SK-N-DZ (cell line): ENCODE results near the gene ISG15.
"Not testable (repeated sequence)": the region's sequence is repeated elsewhere in the genome, so short reads cannot be mapped to it uniquely, and the experiment has no call there.

Source experiments
- DNase-seq: peaks from one replicate; pipeline ENCODE4 v3.0.0-alpha.2; 2015; ENCODE audit warnings: low spot score

Gene ISG15

GRCh38 chr1:1011396-1011949, 1.8 kb upstream of the ISG15 start:
- DNase-seq: no peak

GRCh38 chr1:1012736-1013104, 577 bp upstream of the ISG15 start:
- DNase-seq: not testable (repeated sequence)

- peak; percentile 63 for DNase-seq
Measured at GRCh38 chr1:1013922-1014648, 788 bp downstream of the ISG15 start.

GRCh38 chr1:1014799-1015681, 1.7 kb downstream of the ISG15 start:
- peak; percentile 32 for DNase-seq

- DNase-seq: not testable (repeated sequence)
Measured at GRCh38 chr1:1017397-1018320, 4.4 kb downstream of the ISG15 start.

GRCh38 chr1:1018321-1018685, 5.0 kb downstream of the ISG15 start:
- not testable (repeated sequence) for DNase-seq

- peak; percentile 66 for DNase-seq
Measured at GRCh38 chr1:1019122-1019999, 6.1 kb downstream of the ISG15 start.

- DNase-seq: no peak
Measured at GRCh38 chr1:1020000-1020404, 6.7 kb downstream of the ISG15 start, which contains the start of gene AGRN. AGRN (plus strand) TSS chr1:1020120; CDS start chr1:1020173, 53 bp downstream.

- no peak for DNase-seq
Measured at GRCh38 chr1:1020415-1021009, 7.2 kb downstream of the ISG15 start.

- no peak for DNase-seq
Measured at GRCh38 chr1:1021010-1021919, 8.0 kb downstream of the ISG15 start.

- no peak for DNase-seq
Measured at GRCh38 chr1:1021920-1022259, 8.6 kb downstream of the ISG15 start.

- no peak for DNase-seq
Measured at GRCh38 chr1:1022302-1023009, 9.2 kb downstream of the ISG15 start.

GRCh38 chr1:1023700-1024099, 10.4 kb downstream of the ISG15 start:
- DNase-seq: no peak

GRCh38 chr1:1024149-1024770, 11.0 kb downstream of the ISG15 start:
- no peak for DNase-seq

- no peak for DNase-seq
Measured at GRCh38 chr1:1024771-1025699, 11.7 kb downstream of the ISG15 start.

GRCh38 chr1:1025730-1026129, 12.4 kb downstream of the ISG15 start:
- no peak for DNase-seq
